NCI-H1436 treated with DMSO at 0.1 percent for 48 hours (cell line): ENCODE data around the gene GLS.
A peak's percentile ranks its signal among the peaks of the same experiment; 100 is the strongest.
"Not testable (repeated sequence)": the region's sequence is repeated elsewhere in the genome, so short reads cannot be mapped to it uniquely, and the experiment has no call there.

Source experiments
- DNase-seq: peaks from one replicate; lab custom pipeline; 2025; lab: John Stamatoyannopoulos, UW

GLS gene

DNA sequence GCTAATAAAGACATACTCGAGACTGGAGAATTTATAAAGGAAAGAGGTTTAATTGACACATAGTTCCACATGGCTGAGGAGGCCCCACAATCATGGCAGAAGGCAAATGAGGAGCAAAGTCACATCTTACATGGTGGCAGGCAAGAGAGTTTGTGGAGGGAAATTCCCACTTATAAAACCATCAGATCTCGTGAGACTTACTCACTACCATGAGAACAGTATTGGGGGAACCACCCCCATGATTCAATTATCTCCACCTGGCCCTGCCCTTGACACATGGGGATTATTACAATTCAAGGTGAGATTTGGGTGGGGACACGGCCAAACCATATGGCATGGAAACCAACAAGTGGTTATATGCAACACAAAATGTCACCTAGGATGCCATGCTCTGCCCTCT, 114.7 kb downstream of the GLS start:
- not testable (repeated sequence) for DNase-seq

DNA sequence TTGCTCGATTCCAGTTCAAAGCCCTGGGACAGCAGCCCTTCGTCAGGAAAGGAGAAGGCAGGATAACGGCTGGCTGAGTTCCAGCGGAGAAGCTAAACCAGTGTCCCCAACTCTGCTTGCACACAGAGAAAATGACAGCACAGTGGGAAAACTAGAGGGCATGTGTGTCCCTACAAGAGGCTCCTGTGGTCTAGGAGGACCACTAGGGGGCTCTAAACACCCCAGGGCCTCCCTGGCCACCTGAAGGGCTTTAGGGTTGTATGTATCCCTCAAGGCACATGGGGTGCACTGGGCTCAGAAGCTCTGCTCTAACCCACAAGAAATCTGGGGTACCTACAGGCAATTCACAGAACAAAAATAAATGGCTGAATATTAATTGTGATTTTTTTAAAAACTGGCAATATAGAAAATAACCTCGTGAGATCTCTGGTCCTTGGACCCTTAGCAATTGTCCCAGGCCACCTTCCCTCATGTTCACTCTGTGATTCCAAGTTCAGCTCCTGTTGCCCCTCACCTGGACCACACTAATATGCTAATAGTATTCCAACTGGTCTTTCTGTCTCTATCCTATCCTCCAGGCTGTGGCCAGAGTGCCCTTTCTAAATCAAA, 115.8 kb downstream of the GLS start:
- DNase-seq, result no peak

DNA sequence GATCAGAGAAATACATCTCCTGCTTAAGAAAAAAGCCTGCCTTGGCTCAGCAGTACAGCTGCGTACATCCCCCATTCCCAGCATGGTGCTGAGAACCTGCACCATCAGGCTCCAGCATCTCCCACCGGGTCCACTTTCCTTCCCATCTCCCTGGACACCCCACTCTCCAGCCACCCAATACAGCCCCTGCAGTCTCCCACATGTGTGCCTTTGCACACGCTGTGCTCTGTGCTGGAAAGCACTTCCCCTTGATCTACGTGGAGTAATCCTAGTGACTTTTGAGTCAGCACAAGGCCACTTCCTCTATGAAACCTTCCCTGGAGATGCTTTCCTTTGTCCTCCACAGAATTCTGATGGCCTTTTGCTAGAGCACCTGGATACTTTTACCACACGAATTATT, 116.3 kb downstream of the GLS start:
- no peak for DNase-seq

DNA sequence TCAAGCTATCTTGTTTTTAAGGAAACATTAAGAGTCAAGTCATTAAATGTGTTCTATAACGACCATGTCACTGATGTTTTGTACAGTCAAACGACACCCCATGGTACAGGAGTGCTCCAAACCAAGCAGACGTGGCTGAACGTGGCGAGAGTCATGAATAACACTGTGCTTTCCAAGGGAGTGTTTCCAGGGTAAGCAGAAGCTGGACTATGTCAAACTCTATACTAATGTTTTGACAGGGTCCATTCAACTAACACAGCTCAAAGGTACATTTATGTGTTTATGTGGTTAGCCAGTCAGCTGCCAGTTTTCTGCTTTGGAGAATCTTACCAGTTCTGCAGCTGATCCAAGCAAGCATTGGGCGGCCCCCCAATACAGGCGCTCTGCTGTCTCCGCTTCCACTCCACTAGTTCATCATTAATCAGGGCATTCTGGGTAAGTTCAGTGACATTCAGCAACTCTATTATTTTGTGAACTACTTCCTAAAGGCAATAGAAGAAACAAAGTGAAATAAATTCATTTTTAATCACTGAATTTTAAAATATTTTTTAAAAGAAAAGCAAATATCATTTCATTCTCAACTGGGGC, 117.0 kb downstream of the GLS start:
- DNase-seq, result no peak

DNA sequence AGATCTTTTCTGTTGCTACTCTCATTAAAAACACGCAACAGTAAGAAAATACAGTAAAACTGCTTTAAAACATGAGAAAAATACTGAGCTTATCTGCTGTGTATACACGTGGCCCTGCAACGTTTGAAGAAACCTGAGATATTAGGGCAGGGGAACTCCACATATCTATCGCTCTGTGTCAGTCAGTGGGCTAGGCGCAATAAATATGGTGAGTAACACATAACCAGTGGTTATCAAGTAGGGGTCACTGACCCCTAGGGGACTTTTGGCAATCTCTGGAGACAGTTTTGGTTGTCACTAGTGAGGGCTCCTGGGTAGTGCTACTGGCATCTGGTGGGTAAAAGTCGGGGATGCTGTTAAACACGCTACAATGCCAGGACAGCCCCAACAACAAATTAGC, 118.4 kb downstream of the GLS start:
- DNase-seq, result no peak

DNA sequence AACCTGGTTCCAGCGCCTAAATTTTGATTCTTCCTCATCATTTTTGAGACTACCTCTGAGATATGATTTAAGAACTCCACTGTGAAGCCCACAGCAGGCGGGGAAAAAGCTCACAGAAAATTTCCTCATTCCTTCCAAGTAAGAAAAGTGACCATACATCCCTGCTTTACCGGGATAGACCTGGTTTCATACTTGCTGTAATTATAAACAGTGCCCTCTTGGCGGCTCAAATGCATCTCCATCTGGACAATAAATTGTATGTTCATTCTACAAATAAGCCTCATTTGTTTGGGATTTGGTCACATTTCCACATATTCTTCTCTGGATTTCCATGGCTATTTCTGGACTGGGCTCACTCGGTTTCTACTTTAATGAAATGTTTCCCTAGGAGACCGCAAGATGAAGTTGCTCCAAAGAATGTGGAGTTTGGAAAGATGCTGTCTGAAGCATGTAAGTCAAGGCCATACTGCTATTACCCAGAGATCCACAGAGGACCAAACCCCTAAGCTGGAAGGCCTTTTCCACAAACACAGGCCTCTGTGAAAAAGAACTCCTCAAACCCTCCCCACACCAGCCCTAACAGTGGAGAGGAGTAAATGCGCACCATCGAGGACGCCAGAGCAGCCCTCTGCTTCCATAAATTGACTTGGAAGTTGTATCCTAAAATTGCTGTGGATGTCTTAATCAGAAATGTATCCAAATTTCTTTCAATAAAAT, 119.5 kb downstream of the GLS start:
- no peak for DNase-seq

DNA sequence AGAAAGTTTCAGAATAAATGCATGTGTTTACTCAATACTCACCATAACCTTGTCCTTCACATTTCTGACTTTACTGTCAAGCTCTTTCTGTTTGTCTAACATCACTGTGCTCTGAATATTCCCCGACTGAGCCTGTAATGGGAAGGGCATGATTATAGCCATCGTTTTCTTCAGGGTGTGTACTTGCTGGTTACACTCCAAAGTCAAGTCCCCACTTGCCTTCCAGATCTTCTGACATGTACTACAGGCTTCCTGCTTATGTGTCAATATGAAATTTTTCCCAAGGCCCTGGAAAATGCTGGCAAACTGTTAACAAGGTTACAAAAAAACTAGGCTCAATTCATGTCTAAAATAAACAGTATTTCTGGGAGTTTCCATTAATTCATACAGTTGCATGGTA, 120.4 kb downstream of the GLS start:
- no peak for DNase-seq

DNA sequence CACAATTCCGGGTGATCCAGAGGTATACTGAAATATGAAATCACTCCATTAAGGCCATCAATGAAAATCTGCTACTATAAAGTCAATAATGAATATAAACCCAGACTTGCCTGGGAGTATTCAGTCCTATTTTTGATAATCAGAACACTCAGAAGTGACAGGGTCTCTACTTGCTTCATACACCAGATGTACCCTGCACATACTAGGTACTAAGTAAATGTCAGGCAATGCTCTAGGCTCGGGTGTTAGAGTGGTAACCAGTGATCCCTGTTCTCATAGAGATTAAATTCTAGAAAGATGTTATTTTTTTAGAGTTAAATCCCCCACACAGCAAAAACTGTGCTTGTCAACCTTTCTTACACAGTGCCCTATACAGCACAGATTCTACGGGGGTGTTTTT, 121.0 kb downstream of the GLS start:
- DNase-seq, result no peak

DNA sequence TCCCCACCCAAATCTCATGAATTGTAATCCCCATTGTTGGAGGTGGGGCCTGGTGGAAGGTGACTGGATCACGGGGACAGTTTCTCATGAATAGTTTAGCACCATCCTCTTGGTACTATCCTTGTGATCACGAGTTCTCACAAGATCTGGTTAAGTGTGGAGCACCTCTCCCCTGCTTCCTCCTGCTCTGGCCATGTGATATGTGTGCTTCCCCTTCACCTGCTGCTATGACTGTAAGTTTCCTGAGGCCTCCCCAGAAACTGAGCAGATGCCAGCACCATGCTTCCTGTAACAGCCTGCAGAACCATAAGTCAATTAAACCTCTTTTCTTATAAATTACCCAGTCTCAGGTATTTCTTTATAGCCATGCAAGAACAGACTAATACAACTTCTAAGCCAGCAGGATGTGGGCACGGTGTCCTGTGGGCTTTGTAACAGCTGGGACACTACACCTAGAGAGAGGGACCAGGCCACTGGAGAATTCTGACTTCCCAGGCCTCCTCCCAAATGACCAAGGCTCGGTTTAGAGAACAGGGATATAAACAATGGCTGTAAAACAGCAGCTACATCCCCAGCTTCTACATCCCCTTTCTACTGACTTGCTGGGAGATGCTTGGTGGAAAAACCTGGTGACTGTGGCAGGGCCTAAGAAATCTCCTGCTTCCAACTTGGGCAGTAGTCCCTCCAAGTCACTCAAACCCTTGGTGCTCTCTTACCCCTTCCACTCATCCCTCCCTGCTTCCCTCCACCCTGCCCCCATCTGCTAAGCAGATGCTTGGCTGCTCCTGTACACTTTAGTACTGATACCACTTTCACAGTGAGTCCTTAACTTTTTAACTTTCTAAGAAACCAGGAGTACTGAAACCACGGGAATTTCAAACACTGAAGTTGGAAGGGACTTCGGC, 123.0 kb downstream of the GLS start:
- DNase-seq, result no peak

DNA sequence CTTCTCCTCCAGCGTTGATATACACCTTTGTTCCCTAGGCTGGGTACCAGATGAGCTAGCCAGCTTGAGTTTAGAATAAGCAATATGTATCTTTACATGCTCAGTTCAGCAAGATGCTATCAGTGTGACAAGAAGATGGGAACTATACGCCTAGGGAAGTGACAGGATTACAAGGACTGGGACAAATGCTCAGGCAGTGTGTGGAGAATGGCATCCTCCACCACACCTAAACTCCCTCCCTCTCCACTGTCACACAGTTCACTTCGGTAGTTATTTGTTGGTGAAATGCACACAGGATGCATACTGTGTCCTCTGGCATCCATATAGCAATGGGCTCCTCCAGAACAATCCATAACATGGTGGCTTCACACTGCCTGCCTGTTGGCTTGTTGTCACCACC, 125.7 kb downstream of the GLS start:
- DNase-seq, result no peak

DNA sequence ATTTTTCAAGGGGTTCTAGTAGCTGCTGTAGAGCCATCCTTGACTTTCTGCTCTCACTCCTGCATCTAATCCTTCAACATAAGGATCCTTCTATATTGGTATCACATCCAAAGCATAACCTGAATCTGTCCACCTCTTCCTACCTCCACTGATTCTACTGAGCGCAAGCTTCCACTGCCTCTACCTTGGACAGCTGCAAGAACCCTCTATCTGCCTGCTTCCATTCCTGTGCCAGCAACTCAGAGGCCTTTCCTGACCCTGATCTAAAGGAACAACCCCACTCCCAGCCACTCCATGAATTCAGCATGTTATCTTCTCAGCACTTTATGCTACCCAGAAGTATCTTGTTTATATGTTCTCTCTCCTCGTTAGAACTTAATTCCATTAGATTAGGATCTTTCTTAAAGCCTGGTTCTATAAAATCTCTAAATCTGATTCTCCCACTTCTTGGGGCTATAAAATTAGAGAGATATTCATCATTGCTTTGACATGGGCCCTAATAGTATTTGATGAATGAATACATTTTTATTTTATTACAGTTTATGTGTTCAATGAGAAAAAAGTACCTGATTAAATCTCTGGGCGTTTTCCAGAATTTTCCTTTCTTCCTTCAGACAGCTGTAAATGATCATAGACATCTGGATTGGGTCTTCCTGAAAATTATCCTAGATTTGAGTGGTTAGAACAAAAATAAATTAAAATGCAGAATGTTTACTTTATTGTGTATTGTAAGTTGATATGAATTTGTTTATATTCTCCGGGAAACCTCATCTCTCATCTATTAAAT, 126.6 kb downstream of the GLS start:
- DNase-seq, result no peak

DNA sequence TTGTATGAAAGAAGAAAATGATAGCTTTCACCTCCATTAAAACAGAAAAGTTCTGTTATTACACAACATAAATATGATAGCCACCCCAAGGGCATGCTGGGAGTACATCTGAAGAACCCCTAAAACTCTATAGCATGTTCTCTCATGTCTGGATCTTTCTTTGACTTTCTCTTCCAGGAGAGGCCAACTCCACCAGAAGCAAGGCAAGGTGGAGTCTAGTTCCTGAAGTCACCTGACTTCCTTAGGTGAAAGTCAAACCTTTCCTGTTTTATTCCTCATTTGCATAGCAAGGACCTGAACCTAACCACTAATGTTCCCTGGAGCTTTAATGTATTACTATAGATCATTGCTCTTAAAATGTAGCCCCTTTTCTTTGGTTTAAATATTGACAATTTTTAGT, 127.7 kb downstream of the GLS start:
- no peak for DNase-seq

DNA sequence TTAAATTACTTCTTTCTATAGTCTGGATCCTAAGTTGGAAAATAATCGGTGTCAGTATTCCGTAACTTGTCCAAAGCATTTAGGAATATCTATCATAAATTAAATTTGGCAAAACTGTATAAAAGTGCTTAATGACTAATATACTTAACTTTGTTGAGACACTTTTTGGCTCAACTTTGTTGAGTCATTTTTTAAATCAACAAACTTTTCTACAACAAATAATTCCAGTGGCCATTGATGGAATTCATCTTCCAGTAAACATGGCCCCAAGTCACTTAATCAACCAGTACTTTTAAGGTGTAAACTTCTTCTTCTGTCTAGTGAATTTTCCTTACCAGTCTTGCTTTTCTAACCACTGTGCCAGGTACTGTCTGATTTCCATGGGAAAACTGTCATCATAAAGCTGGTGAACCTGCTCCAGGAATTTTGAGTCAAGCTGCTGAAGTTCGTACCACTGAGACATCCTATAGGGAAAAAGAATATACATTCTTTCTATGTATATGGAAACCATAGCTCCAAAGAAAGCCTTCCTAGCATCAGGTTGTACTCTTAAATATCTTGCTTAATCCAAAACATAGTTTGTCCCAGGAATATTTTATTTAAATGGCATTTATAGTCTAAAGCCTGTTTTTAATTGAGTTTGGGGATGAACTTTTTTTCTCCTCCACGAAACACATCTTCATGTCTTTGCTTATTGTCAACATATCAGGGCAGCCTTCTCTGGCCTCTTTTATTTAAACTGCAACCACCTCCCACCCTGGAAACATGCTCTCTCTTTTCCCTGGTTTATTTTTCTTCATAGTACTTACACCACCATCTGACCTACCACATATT, 129.1 kb downstream of the GLS start:
- no peak for DNase-seq

DNA sequence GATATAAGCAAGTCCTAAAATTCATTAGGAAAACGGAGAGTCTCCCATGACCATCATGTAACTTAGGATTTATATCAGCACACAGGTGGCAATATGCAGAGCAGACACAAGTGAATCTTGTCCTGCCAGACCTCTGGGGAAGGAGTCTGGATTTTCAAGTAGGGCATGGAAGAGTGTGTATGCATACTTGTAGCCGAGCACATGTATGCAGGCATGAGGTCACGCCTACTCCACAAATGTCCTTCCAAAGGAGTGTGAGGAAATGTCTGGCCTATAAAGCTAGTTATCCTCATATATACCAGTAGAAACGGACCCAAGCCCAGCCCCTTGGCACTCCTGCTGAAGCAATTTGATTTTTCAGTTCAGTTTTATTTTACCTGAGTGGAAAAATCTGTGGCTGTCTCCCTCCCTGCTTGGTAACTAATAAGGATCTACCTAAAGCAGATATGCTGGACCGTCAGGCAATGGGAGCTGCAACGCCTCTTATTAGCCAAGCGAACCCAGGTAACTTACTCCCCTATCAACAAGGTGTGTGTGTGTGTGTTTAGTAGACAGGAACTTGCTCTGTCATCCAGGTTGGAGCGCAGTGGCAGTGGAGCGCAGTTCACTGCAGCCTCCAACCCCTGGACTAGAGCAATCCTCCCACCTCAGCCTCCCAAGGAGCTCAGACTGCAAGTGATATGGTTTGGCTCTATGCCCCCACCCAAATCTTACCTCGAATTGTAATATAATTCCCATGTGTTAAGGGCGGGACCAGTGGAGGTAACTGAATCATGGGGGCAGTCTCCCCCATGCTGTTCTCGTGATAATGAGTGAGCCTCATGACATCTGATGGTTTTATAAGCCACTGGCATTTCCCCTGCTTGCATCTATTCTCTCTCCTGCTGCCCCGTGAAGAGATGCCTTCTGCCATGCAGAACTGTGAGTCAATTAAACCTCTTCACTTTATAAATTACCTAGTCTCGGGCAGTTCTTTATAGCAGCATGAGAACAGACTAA, 130.6 kb downstream of the GLS start:
- no peak for DNase-seq

DNA sequence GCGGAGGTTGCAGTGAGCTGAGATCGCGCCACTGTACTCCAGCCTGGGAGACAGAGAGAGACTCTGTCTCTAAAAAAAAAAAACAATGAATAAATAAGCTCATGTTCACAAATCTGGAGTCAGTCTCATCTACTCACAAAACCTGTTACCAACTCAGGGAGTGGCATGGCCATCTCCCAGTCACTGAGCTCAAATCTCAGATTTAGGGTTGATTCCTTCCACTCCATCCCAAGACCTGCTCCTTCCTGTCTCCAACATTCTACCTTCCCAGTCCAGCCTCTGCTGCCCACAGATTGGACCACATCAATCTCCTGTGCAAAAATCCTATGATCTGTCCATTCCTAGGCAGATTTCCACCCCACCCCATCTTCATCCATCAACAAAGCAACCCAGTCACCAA, 131.7 kb downstream of the GLS start:
- no peak for DNase-seq

DNA sequence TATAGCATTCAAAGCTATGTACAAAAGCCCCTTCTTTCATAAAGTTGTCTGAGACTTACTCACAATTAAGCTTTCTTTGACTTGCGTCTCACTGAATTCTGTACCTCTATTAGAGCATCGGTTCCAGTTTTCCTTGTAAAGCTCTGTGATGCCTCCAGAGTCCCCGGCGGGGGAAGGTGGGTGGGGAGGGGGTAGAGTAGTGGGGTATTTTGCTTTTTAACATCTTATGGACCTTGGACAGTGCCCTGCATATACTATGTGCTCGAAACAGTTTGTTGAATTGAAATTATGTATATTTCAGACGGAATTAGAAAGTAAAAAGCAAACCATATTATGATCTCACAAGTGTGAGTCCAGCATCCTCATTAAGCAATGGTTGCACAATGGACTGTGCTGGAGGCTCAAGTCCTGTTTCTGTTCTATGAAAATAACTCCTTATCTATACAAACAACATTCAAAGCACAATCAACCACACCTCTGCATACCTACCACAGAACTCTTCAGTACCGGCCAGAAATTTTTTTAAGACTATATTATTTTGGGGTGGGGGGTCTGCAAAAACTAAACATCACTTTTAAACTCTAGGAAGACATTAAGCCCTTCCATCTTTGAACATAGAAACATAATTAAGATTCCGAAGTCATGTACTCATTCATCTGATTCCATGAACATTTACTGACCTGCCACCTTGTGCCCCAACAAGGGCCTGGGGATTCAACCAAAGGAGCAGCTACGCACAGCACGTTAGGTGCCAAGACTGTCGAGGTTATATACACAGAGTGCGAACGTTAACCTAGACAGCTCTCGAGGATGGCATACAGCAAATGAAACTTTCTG, 132.4 kb downstream of the GLS start:
- DNase-seq, result no peak

DNA sequence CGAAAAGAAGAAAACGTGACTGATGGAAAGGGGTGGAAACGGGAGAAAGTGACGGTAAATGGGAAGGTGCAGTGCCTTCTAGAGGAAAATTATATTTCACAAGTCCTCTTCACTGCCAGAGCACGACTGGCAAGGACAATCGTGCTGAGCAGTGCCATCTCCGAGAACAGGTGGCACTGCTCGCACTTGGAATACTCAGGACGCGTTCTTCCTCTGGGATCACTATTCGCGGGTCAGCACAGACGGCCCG, 133.0 kb downstream of the GLS start:
- no peak for DNase-seq

DNA sequence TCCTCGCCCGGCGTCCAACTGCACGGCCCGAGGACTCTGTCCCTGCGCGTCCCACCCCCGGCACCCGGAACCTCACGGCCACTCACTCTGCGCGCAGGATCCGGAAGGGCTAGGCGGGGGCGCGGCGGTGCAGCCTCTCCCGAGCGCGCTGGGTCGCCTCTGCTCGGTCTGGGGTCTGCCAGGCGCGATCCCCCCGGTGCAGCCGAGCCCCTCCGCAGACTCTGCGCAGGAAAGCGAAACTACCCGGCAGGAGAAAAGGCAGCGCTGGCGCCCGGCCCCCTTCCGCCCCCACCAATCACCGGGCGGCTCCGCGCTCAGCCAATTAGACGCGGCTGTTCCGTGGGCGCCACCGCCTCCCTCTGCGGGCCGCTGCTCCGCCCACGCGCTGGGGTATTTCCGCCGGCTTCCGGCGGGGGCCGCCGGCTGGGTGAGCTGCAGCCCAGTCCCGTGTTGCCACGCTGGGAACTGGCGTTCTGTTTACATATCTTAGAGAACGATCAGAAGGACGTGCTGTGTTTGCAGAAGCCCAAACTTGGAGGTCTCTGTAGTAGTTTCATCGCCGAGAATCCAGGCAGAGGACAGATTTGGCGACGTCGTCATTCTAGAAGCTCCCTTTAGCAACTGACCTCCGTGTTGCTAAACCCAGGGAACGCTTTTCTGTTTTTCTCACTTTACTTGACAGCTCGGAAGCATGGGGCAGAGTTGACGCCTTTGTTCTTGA, 133.5 kb downstream of the GLS start, which contains the start of gene STAT1:
TSS of gene STAT1 (minus strand) at position 240 of the 721 bp plus-strand sequence. CDS start 4,168 bp downstream, outside the sequence.
- DNase-seq, result peak; percentile 7
